Endodermal cell (in vitro differentiated cells): ENCODE results near the gene HACD2. TPM values are rescaled to one million over a fixed set of nuclear protein-coding genes. Genes with fewer than 3 reads are reported as not detected.

ENCODE experiments used
- DNase-seq: peaks from one replicate; pipeline ENCODE4 v3.0.0-alpha.2; 2017
- H3K27ac ChIP-seq: 2 replicates; pipeline ENCODE4 v1.5.1; 2013; ENCODE audit warnings: mild to moderate bottlenecking, low read depth, low read length, moderate library complexity
- H3K27me3 ChIP-seq: 2 replicates; pipeline ENCODE4 v1.6.1; 2013; ENCODE audit warnings: mild to moderate bottlenecking, low read length, moderate library complexity; ENCODE audit not compliant: insufficient read depth, control insufficient read depth, poor library complexity, severe bottlenecking
- H3K36me3 ChIP-seq: 2 replicates; pipeline ENCODE4 v1.7.0; 2013; ENCODE audit warnings: mild to moderate bottlenecking, low read length, moderate library complexity; ENCODE audit not compliant: control insufficient read depth, insufficient read depth
- H3K4me1 ChIP-seq: one replicate; pipeline ENCODE4 v1.7.0; 2013; ENCODE audit warnings: low read length; ENCODE audit not compliant: control insufficient read depth, insufficient read depth
- H3K4me3 ChIP-seq: 2 replicates; pipeline ENCODE4 v1.5.1; 2013; ENCODE audit warnings: mild to moderate bottlenecking, low read length, moderate library complexity
- H3K9ac ChIP-seq: 2 replicates; pipeline ENCODE4 v1.6.1; 2013; ENCODE audit warnings: mild to moderate bottlenecking, low read length, moderate library complexity; ENCODE audit not compliant: poor library complexity, severe bottlenecking; ENCODE audit errors: extremely low read depth
- H3K9me3 ChIP-seq: 2 replicates; pipeline ENCODE4 v1.6.1; 2013; ENCODE audit warnings: mild to moderate bottlenecking, low read length, moderate library complexity; ENCODE audit not compliant: control insufficient read depth
- H3K27ac Mint-ChIP-seq: 2 replicates; pipeline ENCODE4 v1.8.0; 2020; ENCODE audit warnings: mixed read lengths
- H3K27me3 Mint-ChIP-seq: 2 replicates; pipeline ENCODE4 v1.8.0; 2021; ENCODE audit warnings: mild to moderate bottlenecking, mixed read lengths; ENCODE audit not compliant: insufficient read depth
- H3K36me3 Mint-ChIP-seq: 2 replicates; pipeline ENCODE4 v1.8.0; 2020; ENCODE audit warnings: low read depth, mixed read lengths
- H3K4me1 Mint-ChIP-seq: 2 replicates; pipeline ENCODE4 v1.8.0; 2020; ENCODE audit warnings: mixed read lengths
- H3K4me3 Mint-ChIP-seq: 2 replicates; pipeline ENCODE4 v1.8.0; 2020; ENCODE audit warnings: mild to moderate bottlenecking, moderate library complexity, mixed read lengths
- H3K9me3 Mint-ChIP-seq: 2 replicates; pipeline ENCODE4 v1.8.0; 2020; ENCODE audit warnings: mild to moderate bottlenecking, mixed read lengths
- WGBS, 2 experiments: methylation state at CpG; one replicate each; pipeline versions ENCODE4 v1.1.5 to v1.1.7; 2013; ENCODE audit warnings: missing lambda C conversion rate in 2 of 2, mixed read lengths in 1 of 2; ENCODE audit not compliant: insufficient coverage in 1 of 2, insufficient read length in 1 of 2; 5-methylcytosine and 5-hydroxymethylcytosine counted together
- total RNA-seq, 2 donors: library from RNA; stranded (reverse); fragmentation: NEBNext Ultra II Directional in 1 of 2; extraction: Animal tissue kit (Norgen Biotek cat#: 25700) in 1 of 2; gene quantifications; 2 replicates in 1 of 2; 3 replicates in 1 of 2; pipeline ENCODE4 v1.2.1, GENCODE V29; 2021
- TF ChIP-seq, protein P1 (sequence below): fragments of 200-600 bp; sonication (generic); conservative IDR thresholded peaks from 2 replicates; pipeline ENCODE4 v1.5.0; 2021; ENCODE audit warnings: antibody characterized with exemption, mild to moderate bottlenecking

Gene HACD2
- total RNA-seq, 2 donors from 2014 or later, result 32.5 to 48.7 TPM

DNA sequence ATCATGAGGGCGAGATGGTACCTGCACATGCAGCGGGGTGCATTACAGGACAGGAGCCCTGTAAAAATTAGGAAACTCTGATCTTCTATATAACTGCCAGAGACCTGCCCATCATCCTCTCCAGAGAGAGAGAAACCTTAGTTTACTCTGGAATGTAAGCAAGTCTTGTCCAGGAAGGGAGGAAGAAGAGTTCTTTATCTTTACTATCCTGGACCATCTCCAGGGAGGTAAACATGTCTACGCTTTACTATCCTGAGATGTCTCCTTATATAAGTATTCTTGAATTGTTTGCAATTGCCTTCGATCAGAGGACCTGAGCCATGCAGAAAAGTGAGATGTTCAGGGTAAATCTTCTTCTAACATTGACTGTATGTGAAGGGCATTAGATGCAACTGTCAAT, 12.7 kb upstream of the HACD2 start:
- peaks cover 5% of the 10 kb centered on the region for H3K4me1 ChIP-seq
- H3K9me3 Mint-ChIP-seq, result no peaks in the 10 kb centered on the region
- no peak overlapping the region for H3K27ac Mint-ChIP-seq
- WGBS, 2 experiments, result 93 to 94% methylated on average over 4 of the region's 4 CpGs
- H3K36me3 ChIP-seq, result no peaks in the 10 kb centered on the region
- peaks cover 12% of the 10 kb centered on the region for H3K36me3 Mint-ChIP-seq
- no peak overlapping the region for H3K4me3 ChIP-seq
- no peak overlapping the region for H3K27ac ChIP-seq
- no peak for DNase-seq
- TF ChIP-seq, protein P1, sequence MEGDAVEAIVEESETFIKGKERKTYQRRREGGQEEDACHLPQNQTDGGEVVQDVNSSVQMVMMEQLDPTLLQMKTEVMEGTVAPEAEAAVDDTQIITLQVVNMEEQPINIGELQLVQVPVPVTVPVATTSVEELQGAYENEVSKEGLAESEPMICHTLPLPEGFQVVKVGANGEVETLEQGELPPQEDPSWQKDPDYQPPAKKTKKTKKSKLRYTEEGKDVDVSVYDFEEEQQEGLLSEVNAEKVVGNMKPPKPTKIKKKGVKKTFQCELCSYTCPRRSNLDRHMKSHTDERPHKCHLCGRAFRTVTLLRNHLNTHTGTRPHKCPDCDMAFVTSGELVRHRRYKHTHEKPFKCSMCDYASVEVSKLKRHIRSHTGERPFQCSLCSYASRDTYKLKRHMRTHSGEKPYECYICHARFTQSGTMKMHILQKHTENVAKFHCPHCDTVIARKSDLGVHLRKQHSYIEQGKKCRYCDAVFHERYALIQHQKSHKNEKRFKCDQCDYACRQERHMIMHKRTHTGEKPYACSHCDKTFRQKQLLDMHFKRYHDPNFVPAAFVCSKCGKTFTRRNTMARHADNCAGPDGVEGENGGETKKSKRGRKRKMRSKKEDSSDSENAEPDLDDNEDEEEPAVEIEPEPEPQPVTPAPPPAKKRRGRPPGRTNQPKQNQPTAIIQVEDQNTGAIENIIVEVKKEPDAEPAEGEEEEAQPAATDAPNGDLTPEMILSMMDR, result no peak
- no peak overlapping the region for H3K4me3 Mint-ChIP-seq
- H3K4me1 Mint-ChIP-seq, result peaks cover 11% of the 10 kb centered on the region
- no peaks in the 10 kb centered on the region for H3K27me3 ChIP-seq
- no peak overlapping the region for H3K9ac ChIP-seq
- H3K9me3 ChIP-seq, result no peaks in the 10 kb centered on the region
- H3K27me3 Mint-ChIP-seq, result no peaks in the 10 kb centered on the region

DNA sequence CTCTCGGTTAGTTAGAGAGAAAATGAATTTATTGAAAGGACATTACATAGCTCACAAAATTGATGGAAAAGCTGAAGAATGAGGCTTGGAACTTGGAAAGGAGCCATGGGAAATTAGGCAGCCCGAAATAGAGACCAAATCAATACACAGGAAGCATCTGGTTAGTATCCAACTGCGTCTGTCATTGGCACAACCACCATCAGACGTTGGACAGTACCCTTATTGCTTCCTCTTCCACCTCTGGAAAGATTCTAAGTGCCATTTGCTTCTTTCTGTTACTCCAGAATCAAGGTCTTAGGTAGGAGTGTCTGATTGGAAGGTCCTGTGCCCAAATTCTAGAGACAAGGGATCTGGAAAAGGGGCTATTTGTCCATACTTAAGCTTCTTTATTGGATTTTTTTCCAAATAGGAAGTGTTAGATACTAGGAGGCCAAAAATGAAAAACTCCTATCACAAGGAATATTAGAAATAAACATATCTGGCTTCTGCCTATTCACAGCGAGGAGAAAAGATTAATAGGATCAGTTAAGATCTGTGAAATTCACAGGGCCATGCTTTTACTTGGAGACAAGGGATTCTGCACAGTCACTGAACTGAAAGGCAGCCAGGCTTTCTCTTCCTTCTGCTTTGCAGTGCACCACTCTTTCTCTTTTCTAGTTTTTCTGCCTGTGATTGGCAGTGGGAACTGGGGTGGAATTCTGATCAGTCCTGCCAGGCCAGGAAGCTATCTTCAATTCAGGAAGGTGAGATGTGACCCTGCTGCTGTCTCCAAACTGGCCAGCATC, 10.7 kb upstream of the HACD2 start:
- peaks cover 16% of the 10 kb centered on the region for H3K9me3 Mint-ChIP-seq
- no peaks in the 10 kb centered on the region for H3K27me3 ChIP-seq
- no peak overlapping the region for H3K9ac ChIP-seq
- DNase-seq, result no peak
- H3K36me3 Mint-ChIP-seq, result peaks cover 28% of the 10 kb centered on the region
- TF ChIP-seq, protein P1, result no peak
- H3K4me3 ChIP-seq, result no peak overlapping the region
- no peaks in the 10 kb centered on the region for H3K27me3 Mint-ChIP-seq
- H3K27ac ChIP-seq, result no peak overlapping the region
- H3K36me3 ChIP-seq, result peaks cover 4% of the 10 kb centered on the region
- H3K27ac Mint-ChIP-seq, result no peak overlapping the region
- WGBS, 2 experiments, result 95 to 97% methylated on average over 3 to 5 of the region's 5 CpGs
- peaks cover 3% of the 10 kb centered on the region for H3K4me1 Mint-ChIP-seq
- no peaks in the 10 kb centered on the region for H3K4me1 ChIP-seq
- H3K4me3 Mint-ChIP-seq, result no peak overlapping the region
- H3K9me3 ChIP-seq, result peaks cover 16% of the 10 kb centered on the region

DNA sequence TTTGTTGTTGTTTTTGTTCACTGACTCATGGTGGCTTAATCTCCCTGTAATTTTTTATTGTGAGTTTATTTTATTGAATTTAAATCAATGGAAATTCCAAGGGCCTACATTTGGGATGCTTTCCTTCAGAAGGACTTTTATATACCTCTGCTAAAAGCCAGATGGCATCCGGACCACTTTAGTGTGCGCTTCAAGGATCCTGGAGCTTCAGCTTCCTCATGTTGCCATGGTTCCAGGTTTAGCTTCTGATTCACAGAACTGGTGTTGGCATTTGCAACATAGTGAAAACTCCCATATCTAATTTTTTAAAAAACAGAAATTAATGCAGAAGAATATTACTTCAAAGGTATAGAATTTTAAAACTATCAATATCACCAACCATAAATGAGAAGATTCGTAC, 8.5 kb upstream of the HACD2 start:
- DNase-seq, result no peak
- TF ChIP-seq, protein P1, result no peak
- no peak overlapping the region for H3K27ac ChIP-seq
- no peaks in the 10 kb centered on the region for H3K27me3 Mint-ChIP-seq
- no peak overlapping the region for H3K4me3 Mint-ChIP-seq
- H3K4me3 ChIP-seq, result no peak overlapping the region
- H3K9me3 ChIP-seq, result peaks cover 38% of the 10 kb centered on the region
- WGBS, 2 experiments, result 82 to 95% methylated on average over 2 of the region's 3 CpGs
- H3K27me3 ChIP-seq, result no peaks in the 10 kb centered on the region
- H3K4me1 Mint-ChIP-seq, result no peaks in the 10 kb centered on the region
- no peak overlapping the region for H3K27ac Mint-ChIP-seq
- H3K36me3 ChIP-seq, result peaks cover 24% of the 10 kb centered on the region
- peaks cover 38% of the 10 kb centered on the region for H3K9me3 Mint-ChIP-seq
- no peak overlapping the region for H3K9ac ChIP-seq
- H3K4me1 ChIP-seq, result no peaks in the 10 kb centered on the region
- H3K36me3 Mint-ChIP-seq, result peaks cover 42% of the 10 kb centered on the region
